Spleen (tissue), 11 donors: Measurements from ENCODE around the gene KRTAP4-11. TPM values are rescaled to one million over a fixed set of nuclear protein-coding genes. Genes with fewer than 3 reads are reported as not detected.
"Not testable (repeated sequence)": the region's sequence is repeated elsewhere in the genome, so short reads cannot be mapped to it uniquely, and the experiment has no call there.

Experiments used
- DNase-seq: peaks from one replicate; pipeline ENCODE4 v3.0.0-alpha.2; 2020
- H3K27ac ChIP-seq, 8 donors: fragments of 200-600 bp; sonication (generic) in 7 of 8; 1 replicate in 4 of 8; 2 replicates in 4 of 8; pipeline versions ENCODE4 v1.5.0 to v1.8.0; 2016 to 2021; ENCODE audit warnings: inconsistent platforms in 4 of 8, mild to moderate bottlenecking in 4 of 8, moderate library complexity in 1 of 8
- H3K27me3 ChIP-seq, 7 donors: fragments of 200-600 bp; sonication (generic) in 6 of 7; replicated peaks in 1 of 7; 1 replicate in 4 of 7; 2 replicates in 3 of 7; pipeline versions ENCODE4 v1.5.0 to v1.8.0; 2016 to 2021; ENCODE audit warnings: inconsistent platforms in 3 of 7, mild to moderate bottlenecking in 1 of 7
- H3K36me3 ChIP-seq, 6 donors: fragments of 200-600 bp; sonication (generic) in 5 of 6; 1 replicate in 4 of 6; 2 replicates in 2 of 6; pipeline versions ENCODE4 v1.5.0 to v1.8.0; 2016 to 2021; ENCODE audit warnings: inconsistent platforms in 2 of 6
- H3K4me1 ChIP-seq, 6 donors: fragments of 200-600 bp; sonication (generic) in 5 of 6; 1 replicate in 3 of 6; 2 replicates in 3 of 6; pipeline versions ENCODE4 v1.5.0 to v1.8.0; 2016 to 2021; ENCODE audit warnings: inconsistent platforms in 3 of 6
- H3K4me3 ChIP-seq, 8 donors: fragments of 200-600 bp; sonication (generic) in 7 of 8; 1 replicate in 4 of 8; 2 replicates in 4 of 8; pipeline versions ENCODE4 v1.5.0 to v1.8.0; 2016 to 2021; ENCODE audit warnings: inconsistent platforms in 4 of 8, mild to moderate bottlenecking in 4 of 8, moderate library complexity in 2 of 8
- H3K9me3 ChIP-seq, 8 donors: fragments of 200-600 bp; sonication (generic) in 7 of 8; 1 replicate in 4 of 8; 2 replicates in 4 of 8; pipeline versions ENCODE4 v1.5.0 to v1.8.0; 2016 to 2021; ENCODE audit warnings: inconsistent platforms in 4 of 8
- POLR2A ChIP-seq, 3 donors: fragments of 450-650 bp; IDR thresholded peaks; one replicate each; pipeline ENCODE4 v1.5.1; 2017; ENCODE audit warnings: antibody characterized with exemption in 3 of 3, mild to moderate bottlenecking in 1 of 3
- POLR2AphosphoS5 ChIP-seq, 3 donors: sonication (generic); formaldehyde crosslinking; IDR thresholded peaks; one replicate each; pipeline ENCODE4 v1.5.1; 2017; ENCODE audit warnings: antibody characterized with exemption in 3 of 3
- WGBS, 5 donors: extraction: QIAGEN DNeasy Blood & Tissue Kit in 3 of 5; methylation state at CpG; one replicate each; pipeline versions ENCODE4 v1.1.5 to v1.1.7; 2013 to 2018; 5-methylcytosine and 5-hydroxymethylcytosine counted together
- intact Hi-C: fragments of 100-400 bp; cut with DNase I; formaldehyde crosslinking; loops from one replicate; pipeline ENCODE4 v1.15.0; 2023; ENCODE audit warnings: low total_unique reads
- polyA plus RNA-seq, 3 donors: library from polyadenylated mRNA; stranded (reverse); fragments of 200-250 nt; gene quantifications; one replicate each; pipeline ENCODE4 v1.2.1, GENCODE V29; 2013
- total RNA-seq, 7 donors: library from RNA; depleted of rRNA in 3 of 7; stranded (reverse); fragments of >200 nt in 3 of 7; fragmentation: NEBNext Ultra II Directional in 4 of 7; extraction: Animal tissue kit (Norgen Biotek cat#: 25700) in 4 of 7; gene quantifications; one replicate each; pipeline versions ENCODE4 v1.1.0 to v1.2.1, GENCODE V29; 2016 to 2021
- TF ChIP-seq, protein P1 (sequence below), 11 experiments: fragments of 200-600 bp in 7 of 11; fragments of 450-650 bp in 4 of 11; sonication (generic) in 4 of 11; IDR thresholded peaks in 8 of 11; conservative IDR thresholded peaks in 3 of 11; 1 replicate in 7 of 11; 2 replicates in 4 of 11; pipeline versions ENCODE4 v1.4.0 to v1.8.0; 2016 to 2021; ENCODE audit warnings: antibody characterized with exemption in 11 of 11, inconsistent platforms in 4 of 11, mild to moderate bottlenecking in 1 of 11
- donor health status: healthy with polysubstance abuse.
- donor health status: DM: no; HTN: no; CAD: no; lungs with moderate emphysema.
- donor health status: DM: no; HTN: no; CAD: no.
- donor health status: Bipolar disorder and iron deficiency.
- donor health status: healthy.
- donor health status: DM: no; HTN: no; CAD: no.
- donor health status: DM: yes; HTN: yes; CAD: no.

The KRTAP4-11 gene
- total and polyA plus RNA-seq, 10 donors, result not detected

DNA sequence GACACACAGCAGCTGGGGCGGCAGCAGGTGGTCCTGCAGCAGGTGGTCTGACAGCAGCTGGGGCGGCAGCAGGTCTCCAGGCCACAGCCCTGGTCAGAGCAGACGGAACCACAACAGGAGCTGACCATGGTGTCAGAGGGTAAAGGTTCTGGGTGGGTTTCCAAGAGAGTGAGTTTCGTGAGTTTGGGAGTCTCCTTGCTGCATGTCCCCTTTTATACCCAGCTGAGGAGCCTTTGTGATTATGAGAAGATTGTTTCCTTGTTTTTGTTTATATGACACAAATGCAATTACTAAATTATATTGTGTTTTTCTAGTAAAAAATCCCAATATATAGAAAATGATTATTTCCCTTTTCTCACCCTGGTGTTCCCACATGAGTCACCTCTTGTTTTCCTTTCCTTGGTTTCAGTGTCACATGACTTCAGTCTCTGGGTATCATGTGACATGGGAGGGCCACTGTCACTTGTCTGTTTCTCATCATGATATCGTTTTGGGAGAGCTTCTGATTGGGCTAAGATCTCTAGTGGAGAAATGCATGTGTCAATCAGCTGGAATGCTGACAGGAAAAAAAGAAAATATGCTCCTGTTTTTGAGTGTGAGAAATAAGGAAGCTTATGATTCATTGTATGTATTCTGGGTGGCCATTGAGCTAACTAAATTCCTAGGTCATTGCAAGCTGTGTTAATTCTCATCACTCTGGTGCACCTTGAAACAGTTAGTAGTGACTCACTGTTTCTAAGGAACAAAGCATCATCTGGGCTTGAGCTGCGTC, 22.4 kb upstream of the KRTAP4-11 start, which contains the start of gene KRTAP4-6:
KRTAP4-6 (minus strand) TSS at position 185 of the 772 bp plus-strand sequence; CDS start at position 128, 57 bp downstream.
- TF ChIP-seq POLR2AphosphoS5 (IDR thresholded peaks at IDR 0.05) (no peak), POLR2A (IDR thresholded peaks at IDR 0.05) (no peak)
- TF ChIP-seq, protein P1, sequence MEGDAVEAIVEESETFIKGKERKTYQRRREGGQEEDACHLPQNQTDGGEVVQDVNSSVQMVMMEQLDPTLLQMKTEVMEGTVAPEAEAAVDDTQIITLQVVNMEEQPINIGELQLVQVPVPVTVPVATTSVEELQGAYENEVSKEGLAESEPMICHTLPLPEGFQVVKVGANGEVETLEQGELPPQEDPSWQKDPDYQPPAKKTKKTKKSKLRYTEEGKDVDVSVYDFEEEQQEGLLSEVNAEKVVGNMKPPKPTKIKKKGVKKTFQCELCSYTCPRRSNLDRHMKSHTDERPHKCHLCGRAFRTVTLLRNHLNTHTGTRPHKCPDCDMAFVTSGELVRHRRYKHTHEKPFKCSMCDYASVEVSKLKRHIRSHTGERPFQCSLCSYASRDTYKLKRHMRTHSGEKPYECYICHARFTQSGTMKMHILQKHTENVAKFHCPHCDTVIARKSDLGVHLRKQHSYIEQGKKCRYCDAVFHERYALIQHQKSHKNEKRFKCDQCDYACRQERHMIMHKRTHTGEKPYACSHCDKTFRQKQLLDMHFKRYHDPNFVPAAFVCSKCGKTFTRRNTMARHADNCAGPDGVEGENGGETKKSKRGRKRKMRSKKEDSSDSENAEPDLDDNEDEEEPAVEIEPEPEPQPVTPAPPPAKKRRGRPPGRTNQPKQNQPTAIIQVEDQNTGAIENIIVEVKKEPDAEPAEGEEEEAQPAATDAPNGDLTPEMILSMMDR (IDR thresholded peaks at IDR 0.05 in 8 of 11, conservative IDR thresholded peaks at IDR 0.05 in 3 of 11), result no peak
- Histone ChIP-seq H3K4me3 (no peak within 1 kb of the TSS), H3K27me3 (peaks cover 0 to 7% (median 0%) of the 10 kb centered on the region in 7 donors), H3K36me3 (no peaks in the 10 kb centered on the region), H3K9me3 (peaks cover 0 to 49% (median 35%) of the 10 kb centered on the region in 8 donors), H3K4me1 (no peaks in the 10 kb centered on the region), H3K27ac (no peak within 1 kb of the TSS)
- no peak for DNase-seq
- 83 to 92% (median 86%) methylated on average over 6 of the region's 6 CpGs for WGBS, 5 donors
- intact Hi-C loops, result no loop called here

DNA sequence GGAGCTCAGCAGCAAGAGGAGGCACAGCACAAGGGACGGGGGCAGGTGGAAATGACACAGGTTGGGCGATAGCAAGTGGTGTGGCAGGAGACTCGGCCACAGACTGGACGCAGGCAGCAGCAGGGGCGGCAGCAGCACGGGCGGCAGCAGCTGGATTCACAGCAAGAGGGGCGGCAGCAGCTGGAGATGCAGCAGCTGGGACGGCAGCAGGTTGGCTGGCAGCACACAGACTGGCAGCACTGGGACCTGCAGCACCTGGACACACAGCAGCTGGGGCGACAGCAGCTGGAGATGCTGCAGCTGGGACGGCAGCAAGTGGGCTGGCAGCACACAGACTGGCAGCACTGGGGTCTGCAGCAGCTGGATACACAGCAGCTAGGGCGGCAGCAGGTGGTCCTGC, 21.7 kb upstream of the KRTAP4-11 start:
- intact Hi-C loops, result not testable (repeated sequence)
- WGBS, 5 donors, result 88 to 95% (median 89%) methylated on average over 11 to 12 of the region's 12 CpGs

DNA sequence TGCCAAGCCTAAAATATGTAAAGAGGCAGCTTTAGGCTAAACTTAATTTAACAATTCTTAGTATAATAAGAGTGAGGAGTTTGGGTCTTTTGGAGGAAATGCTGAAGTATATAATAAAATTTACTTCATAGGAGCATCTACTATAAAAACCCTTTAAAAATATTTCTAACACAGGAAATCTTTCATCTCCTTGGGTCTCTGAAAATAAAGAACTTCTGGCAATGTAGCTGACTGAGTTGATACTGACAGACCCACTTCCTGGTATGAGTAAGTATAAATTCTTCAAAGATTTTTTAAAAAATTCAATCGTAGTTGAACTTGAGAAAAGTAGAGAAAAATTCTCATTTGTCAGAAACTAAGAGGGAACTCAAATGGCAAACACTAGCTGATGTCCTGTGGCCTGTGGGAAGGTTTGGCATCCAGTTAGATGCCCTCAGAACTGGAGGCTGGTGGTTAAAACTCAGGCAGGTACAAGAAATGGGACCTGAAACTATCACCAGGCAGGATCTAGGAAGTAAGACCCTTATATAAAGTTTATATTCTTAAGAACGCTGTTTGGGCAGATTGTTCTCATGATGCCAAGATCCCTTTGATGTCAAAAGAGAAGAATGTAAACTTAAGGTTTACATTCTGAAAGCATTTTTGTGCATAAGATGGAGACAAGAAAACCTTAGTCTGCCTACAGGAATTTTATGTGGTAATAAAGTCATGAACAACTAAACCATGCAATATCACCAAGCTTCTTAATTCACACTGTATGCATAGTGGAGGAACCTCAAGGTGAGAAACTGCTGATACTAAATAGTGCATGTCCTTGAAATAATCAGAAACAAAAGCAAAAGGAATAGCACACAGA, 15.9 kb upstream of the KRTAP4-11 start:
- Histone ChIP-seq H3K9me3 (peaks cover 0 to 9% (median 0%) of the 10 kb centered on the region in 8 donors), H3K4me3 (no peak overlapping the region), H3K4me1 (peaks cover 0 to 12% (median 0%) of the 10 kb centered on the region in 6 donors), H3K36me3 (no peaks in the 10 kb centered on the region), H3K27ac (no peak overlapping the region), H3K27me3 (no peaks in the 10 kb centered on the region)
- intact Hi-C loops, result no loop called here
- no peak for DNase-seq
- WGBS, 5 donors, result 42 to 55% (median 46%) methylated on average over 2 of the region's 2 CpGs
- no peak for TF ChIP-seq POLR2A (IDR thresholded peaks at IDR 0.05)
- TF ChIP-seq POLR2AphosphoS5 (IDR thresholded peaks at IDR 0.05), result no peak
- TF ChIP-seq, protein P1 (IDR thresholded peaks at IDR 0.05 in 8 of 11, conservative IDR thresholded peaks at IDR 0.05 in 3 of 11), result no peak

More for the DNA sequence above, 21.7 kb upstream of the KRTAP4-11 start:
- not testable (repeated sequence) for H3K4me1 ChIP-seq, H3K4me3 ChIP-seq, H3K27me3 ChIP-seq, H3K36me3 ChIP-seq, DNase-seq, H3K27ac ChIP-seq
- peaks cover 0 to 49% (median 35%) of the 10 kb centered on the region in 8 donors for H3K9me3 ChIP-seq

DNA sequence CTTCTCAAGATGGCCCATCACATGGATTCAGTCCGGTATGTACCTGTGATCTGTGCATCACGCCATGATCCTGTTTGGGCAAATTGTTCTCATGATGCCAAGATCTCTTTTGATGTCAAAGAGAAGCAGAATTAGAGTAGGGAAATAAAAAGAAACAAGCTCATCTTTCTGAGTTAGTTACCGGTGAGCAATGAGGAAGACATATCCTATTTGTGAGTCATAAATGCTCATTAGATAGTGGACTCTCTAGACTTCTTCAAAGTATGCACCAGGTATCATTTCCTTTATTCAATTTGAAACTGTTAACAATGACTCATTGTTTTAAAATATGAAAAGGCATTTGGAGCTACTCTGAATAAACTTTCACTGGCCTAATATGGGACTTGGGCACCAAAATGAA, 13.8 kb upstream of the KRTAP4-11 start:
- no peak for TF ChIP-seq POLR2AphosphoS5 (IDR thresholded peaks at IDR 0.05)
- no peak for TF ChIP-seq POLR2A (IDR thresholded peaks at IDR 0.05)
- TF ChIP-seq, protein P1 (IDR thresholded peaks at IDR 0.05 in 8 of 11, conservative IDR thresholded peaks at IDR 0.05 in 3 of 11), result no peak
- no peak overlapping the region for H3K27ac ChIP-seq
- intact Hi-C loops, result no loop called here
- no peaks in the 10 kb centered on the region for H3K27me3 ChIP-seq
- peaks cover 0 to 12% (median 0%) of the 10 kb centered on the region in 6 donors for H3K4me1 ChIP-seq
- no peaks in the 10 kb centered on the region for H3K36me3 ChIP-seq
- H3K4me3 ChIP-seq, result no peak overlapping the region
- no peak for DNase-seq
- 71 to 89% (median 81%) methylated on average over 3 of the region's 3 CpGs for WGBS, 5 donors
- peaks cover 0 to 3% (median 0%) of the 10 kb centered on the region in 8 donors for H3K9me3 ChIP-seq
